ENCODE results near the gene MYBBP1A. TPM values are rescaled to one million over a fixed set of nuclear protein-coding genes. Genes with fewer than 3 reads are reported as not detected.

Gene MYBBP1A
- total RNA-seq, 4 donors from 2014 or later: 25.4 to 148 (median 81.5) TPM

DNA sequence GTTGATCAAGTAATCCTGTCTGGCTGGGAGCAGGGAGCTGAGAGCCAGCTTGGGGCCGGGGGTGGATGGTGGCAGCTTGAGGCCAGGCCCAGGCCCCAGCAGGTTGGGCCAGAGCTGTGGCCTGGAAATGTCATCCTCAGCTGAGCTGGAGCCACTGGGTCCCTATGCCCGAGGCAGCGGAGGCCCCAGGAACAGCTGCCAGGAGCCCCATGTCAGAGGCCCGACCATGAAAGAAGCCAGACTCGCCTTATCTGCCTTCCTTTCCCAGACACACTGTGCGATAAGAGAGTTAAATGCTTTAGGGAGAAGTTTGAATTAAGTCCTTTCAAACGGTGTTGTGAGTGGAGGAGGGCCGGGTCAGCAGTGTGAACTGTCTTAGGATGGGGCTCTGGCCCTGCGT is 32.6 kb upstream of the MYBBP1A start:
- WGBS, 2 donors (ENCODE audit: low coverage in 1 of 2): 81% methylated on average over 9 of the region's 9 CpGs; no CpG with 5 or more reads in 1 of the 2 donors
- no peak for DNase-seq
- intact Hi-C loops (cut with DNase I; ENCODE audit: low total_unique reads): no loop called here
- Histone ChIP-seq H3K27me3 (peaks cover 32% of the 10 kb centered on the region), H3K36me3 (no peaks in the 10 kb centered on the region), H3K4me3 (no peak overlapping the region), H3K4me1 (peaks cover 0 to 16% (median 12%) of the 10 kb centered on the region in 4 donors), H3K27ac (no peak overlapping the region), H3K9me3 (no peaks in the 10 kb centered on the region)
- TF ChIP-seq, protein P1, sequence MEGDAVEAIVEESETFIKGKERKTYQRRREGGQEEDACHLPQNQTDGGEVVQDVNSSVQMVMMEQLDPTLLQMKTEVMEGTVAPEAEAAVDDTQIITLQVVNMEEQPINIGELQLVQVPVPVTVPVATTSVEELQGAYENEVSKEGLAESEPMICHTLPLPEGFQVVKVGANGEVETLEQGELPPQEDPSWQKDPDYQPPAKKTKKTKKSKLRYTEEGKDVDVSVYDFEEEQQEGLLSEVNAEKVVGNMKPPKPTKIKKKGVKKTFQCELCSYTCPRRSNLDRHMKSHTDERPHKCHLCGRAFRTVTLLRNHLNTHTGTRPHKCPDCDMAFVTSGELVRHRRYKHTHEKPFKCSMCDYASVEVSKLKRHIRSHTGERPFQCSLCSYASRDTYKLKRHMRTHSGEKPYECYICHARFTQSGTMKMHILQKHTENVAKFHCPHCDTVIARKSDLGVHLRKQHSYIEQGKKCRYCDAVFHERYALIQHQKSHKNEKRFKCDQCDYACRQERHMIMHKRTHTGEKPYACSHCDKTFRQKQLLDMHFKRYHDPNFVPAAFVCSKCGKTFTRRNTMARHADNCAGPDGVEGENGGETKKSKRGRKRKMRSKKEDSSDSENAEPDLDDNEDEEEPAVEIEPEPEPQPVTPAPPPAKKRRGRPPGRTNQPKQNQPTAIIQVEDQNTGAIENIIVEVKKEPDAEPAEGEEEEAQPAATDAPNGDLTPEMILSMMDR (IDR thresholded peaks at IDR 0.05): no peak
- TF ChIP-seq POLR2AphosphoS5 (IDR thresholded peaks at IDR 0.05) (no peak), POLR2A (IDR thresholded peaks at IDR 0.05) (no peak), EP300 (IDR thresholded peaks at IDR 0.05; ENCODE audit: low read depth) (no peak)
- in situ Hi-C loops (cut with MboI; ENCODE audit: low pct_ligation_motif_present in 1 of 4, low pct_unique_long_range_greater_than_20kb in 1 of 4, low sequenced_read_pairs in 3 of 4): no loop called here

GRCh38 chr17:4587195-4587594 is 32.0 kb upstream of the MYBBP1A start:
- WGBS, 2 donors (ENCODE audit: low coverage in 1 of 2): 96% methylated on average over 7 of the region's 7 CpGs; no CpG with 5 or more reads in 1 of the 2 donors
- TF ChIP-seq, protein P1 (IDR thresholded peaks at IDR 0.05): no peak
- no peak for TF ChIP-seq POLR2AphosphoS5 (IDR thresholded peaks at IDR 0.05)
- no peak for TF ChIP-seq POLR2A (IDR thresholded peaks at IDR 0.05)
- no peak for TF ChIP-seq EP300 (IDR thresholded peaks at IDR 0.05; ENCODE audit: low read depth)
- Histone ChIP-seq H3K27ac (no peak overlapping the region), H3K4me3 (no peak overlapping the region), H3K36me3 (no peaks in the 10 kb centered on the region), H3K9me3 (no peaks in the 10 kb centered on the region), H3K27me3 (peaks cover 38% of the 10 kb centered on the region), H3K4me1 (peaks cover 0 to 16% (median 12%) of the 10 kb centered on the region in 4 donors)
- intact Hi-C loops (cut with DNase I; ENCODE audit: low total_unique reads): no loop called here
- in situ Hi-C loops (cut with MboI; ENCODE audit: low pct_ligation_motif_present in 1 of 4, low pct_unique_long_range_greater_than_20kb in 1 of 4, low sequenced_read_pairs in 3 of 4): no loop called here
- no peak for DNase-seq

DNA sequence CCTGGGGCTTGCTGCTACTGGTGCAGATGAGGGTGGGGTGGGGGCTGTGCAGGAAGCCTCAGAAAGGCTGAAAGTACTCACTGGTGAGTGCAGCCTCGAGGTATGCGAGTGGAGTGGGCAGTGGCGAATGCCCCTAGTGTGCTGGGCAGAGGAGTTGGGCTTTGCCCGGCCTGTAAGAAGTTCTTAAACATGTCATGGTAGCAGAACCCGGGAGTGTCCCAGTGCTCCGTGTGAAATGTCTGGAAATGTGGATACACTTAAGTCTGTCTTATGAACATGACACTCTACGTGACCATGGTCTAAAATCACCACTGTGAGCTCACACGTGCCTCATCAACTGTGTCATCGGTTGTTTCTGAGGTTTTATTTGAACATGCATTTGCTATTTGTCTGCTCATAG is 30.9 kb upstream of the MYBBP1A start:
- Histone ChIP-seq H3K27me3 (peaks cover 46% of the 10 kb centered on the region), H3K9me3 (no peaks in the 10 kb centered on the region), H3K4me1 (peaks cover 0 to 16% (median 12%) of the 10 kb centered on the region in 4 donors), H3K27ac (no peak overlapping the region), H3K4me3 (no peak overlapping the region), H3K36me3 (no peaks in the 10 kb centered on the region)
- TF ChIP-seq POLR2AphosphoS5 (IDR thresholded peaks at IDR 0.05) (no peak), POLR2A (IDR thresholded peaks at IDR 0.05) (no peak), EP300 (IDR thresholded peaks at IDR 0.05; ENCODE audit: low read depth) (no peak)
- TF ChIP-seq, protein P1 (IDR thresholded peaks at IDR 0.05): no peak
- in situ Hi-C loops (cut with MboI; ENCODE audit: low pct_ligation_motif_present in 1 of 4, low pct_unique_long_range_greater_than_20kb in 1 of 4, low sequenced_read_pairs in 3 of 4): no loop called here
- no peak for DNase-seq
- intact Hi-C loops (cut with DNase I; ENCODE audit: low total_unique reads): no loop called here
- WGBS, 2 donors (ENCODE audit: low coverage in 1 of 2): 87% methylated on average over 9 of the region's 9 CpGs; no CpG with 5 or more reads in 1 of the 2 donors

DNA sequence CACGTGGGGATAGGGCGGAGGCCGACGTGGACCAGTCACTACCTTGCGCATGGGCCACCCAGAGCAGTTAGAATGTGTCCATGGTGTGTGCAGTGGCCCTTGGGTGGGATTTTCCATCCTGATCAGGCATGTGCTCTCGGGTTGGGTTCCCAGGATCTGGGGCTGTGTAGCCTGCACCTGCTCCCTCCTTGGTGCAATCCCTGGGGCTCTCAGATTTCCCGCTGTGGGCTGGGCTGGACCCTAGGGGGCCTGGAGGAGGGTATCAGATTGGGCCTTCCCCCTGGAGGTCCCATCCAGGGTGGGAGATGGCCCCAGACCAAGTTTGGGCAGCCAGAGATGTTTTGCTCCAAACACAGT is 30.4 kb upstream of the MYBBP1A start:
- no peaks in the 10 kb centered on the region for H3K9me3 ChIP-seq
- H3K36me3 ChIP-seq: no peaks in the 10 kb centered on the region
- in situ Hi-C loops (cut with MboI; ENCODE audit: low pct_ligation_motif_present in 1 of 4, low pct_unique_long_range_greater_than_20kb in 1 of 4, low sequenced_read_pairs in 3 of 4) (no loop called here), intact Hi-C loops (cut with DNase I; ENCODE audit: low total_unique reads) (no loop called here)
- no peak overlapping the region for H3K27ac ChIP-seq
- H3K4me1 ChIP-seq: peaks cover 0 to 16% (median 12%) of the 10 kb centered on the region in 4 donors
- H3K4me3 ChIP-seq: no peak overlapping the region
- peaks cover 46% of the 10 kb centered on the region for H3K27me3 ChIP-seq
- TF ChIP-seq POLR2A (IDR thresholded peaks at IDR 0.05) (no peak), EP300 (IDR thresholded peaks at IDR 0.05; ENCODE audit: low read depth) (no peak)
- WGBS, 2 donors (ENCODE audit: low coverage in 1 of 2): 77% methylated on average over 6 of the region's 7 CpGs; no CpG with 5 or more reads in 1 of the 2 donors
- DNase-seq: no peak
